ENCODE results near the gene KRT17.

DNA sequence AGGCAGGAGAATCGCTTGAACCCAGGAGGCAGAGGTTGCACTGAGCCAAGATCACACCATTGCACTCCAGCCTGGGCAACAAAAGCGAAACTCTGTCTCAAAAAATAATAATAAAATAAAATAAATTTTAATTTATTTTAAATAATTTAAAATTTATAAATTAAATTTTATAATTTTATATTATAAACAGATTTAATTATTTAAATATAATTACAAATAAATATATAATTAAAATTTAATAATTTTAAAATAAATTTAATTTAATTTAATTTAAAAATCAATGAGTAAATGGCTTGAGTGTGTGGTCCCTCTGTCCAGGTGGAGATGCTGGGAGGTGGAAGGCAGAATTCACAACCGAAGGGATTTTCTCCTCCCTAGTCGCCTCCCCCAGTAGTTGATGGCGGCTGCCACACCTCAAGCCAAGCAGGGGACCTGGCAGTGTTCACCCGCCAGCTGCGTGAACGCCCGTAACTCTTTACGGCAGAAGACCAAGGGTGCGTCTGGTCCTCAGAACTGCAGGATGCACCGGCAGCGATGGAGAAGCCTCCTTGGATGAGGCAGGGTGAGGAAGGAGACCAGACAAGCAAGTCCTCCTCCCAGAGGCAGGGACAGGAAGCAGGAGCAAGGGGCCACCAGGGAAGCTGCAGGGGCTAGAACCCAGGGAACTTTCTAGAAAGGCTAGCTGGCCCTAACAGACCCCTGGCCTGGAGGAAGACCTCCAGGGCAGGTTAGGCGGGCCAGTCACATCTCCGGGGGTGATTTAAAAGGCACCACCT is 22.9 kb upstream of the KRT17 start:
- TF ChIP-seq, protein P1, sequence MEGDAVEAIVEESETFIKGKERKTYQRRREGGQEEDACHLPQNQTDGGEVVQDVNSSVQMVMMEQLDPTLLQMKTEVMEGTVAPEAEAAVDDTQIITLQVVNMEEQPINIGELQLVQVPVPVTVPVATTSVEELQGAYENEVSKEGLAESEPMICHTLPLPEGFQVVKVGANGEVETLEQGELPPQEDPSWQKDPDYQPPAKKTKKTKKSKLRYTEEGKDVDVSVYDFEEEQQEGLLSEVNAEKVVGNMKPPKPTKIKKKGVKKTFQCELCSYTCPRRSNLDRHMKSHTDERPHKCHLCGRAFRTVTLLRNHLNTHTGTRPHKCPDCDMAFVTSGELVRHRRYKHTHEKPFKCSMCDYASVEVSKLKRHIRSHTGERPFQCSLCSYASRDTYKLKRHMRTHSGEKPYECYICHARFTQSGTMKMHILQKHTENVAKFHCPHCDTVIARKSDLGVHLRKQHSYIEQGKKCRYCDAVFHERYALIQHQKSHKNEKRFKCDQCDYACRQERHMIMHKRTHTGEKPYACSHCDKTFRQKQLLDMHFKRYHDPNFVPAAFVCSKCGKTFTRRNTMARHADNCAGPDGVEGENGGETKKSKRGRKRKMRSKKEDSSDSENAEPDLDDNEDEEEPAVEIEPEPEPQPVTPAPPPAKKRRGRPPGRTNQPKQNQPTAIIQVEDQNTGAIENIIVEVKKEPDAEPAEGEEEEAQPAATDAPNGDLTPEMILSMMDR (IDR thresholded peaks at IDR 0.05) = no peak
- TF ChIP-seq, protein P2, sequence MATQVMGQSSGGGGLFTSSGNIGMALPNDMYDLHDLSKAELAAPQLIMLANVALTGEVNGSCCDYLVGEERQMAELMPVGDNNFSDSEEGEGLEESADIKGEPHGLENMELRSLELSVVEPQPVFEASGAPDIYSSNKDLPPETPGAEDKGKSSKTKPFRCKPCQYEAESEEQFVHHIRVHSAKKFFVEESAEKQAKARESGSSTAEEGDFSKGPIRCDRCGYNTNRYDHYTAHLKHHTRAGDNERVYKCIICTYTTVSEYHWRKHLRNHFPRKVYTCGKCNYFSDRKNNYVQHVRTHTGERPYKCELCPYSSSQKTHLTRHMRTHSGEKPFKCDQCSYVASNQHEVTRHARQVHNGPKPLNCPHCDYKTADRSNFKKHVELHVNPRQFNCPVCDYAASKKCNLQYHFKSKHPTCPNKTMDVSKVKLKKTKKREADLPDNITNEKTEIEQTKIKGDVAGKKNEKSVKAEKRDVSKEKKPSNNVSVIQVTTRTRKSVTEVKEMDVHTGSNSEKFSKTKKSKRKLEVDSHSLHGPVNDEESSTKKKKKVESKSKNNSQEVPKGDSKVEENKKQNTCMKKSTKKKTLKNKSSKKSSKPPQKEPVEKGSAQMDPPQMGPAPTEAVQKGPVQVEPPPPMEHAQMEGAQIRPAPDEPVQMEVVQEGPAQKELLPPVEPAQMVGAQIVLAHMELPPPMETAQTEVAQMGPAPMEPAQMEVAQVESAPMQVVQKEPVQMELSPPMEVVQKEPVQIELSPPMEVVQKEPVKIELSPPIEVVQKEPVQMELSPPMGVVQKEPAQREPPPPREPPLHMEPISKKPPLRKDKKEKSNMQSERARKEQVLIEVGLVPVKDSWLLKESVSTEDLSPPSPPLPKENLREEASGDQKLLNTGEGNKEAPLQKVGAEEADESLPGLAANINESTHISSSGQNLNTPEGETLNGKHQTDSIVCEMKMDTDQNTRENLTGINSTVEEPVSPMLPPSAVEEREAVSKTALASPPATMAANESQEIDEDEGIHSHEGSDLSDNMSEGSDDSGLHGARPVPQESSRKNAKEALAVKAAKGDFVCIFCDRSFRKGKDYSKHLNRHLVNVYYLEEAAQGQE (IDR thresholded peaks at IDR 0.05; ENCODE audit: insufficient read depth in 1 of 2, low read depth in 2 of 2, low read length in 1 of 2) = no peak
- TF ChIP-seq POLR2AphosphoS5 (IDR thresholded peaks at IDR 0.05; ENCODE audit: low read depth, low read length) = no peak

All from Panc1 (cell line).